ENCODE data around the gene ANO6.

The ANO6 gene

GRCh38 chr12:45416126-45416525 is 200.2 kb downstream of the ANO6 start:
- no peak for DNase-seq

GRCh38 chr12:45418520-45418919 is 202.6 kb downstream of the ANO6 start:
- DNase-seq: no peak

- DNase-seq: no peak
Measured at GRCh38 chr12:45419317-45419814, 203.5 kb downstream of the ANO6 start.

- no peak for DNase-seq
Measured at GRCh38 chr12:45421736-45422135, 205.8 kb downstream of the ANO6 start.

GRCh38 chr12:45423931-45424330 is 208.0 kb downstream of the ANO6 start:
- no peak for DNase-seq

GRCh38 chr12:45425426-45425825 is 209.5 kb downstream of the ANO6 start:
- DNase-seq: no peak

GRCh38 chr12:45426294-45426693 is 210.4 kb downstream of the ANO6 start:
- no peak for DNase-seq

GRCh38 chr12:45427042-45427441 is 211.1 kb downstream of the ANO6 start:
- DNase-seq: no peak

GRCh38 chr12:45429831-45430230 is 213.9 kb downstream of the ANO6 start:
- DNase-seq: no peak

- no peak for DNase-seq
Measured at GRCh38 chr12:45431126-45431525, 215.2 kb downstream of the ANO6 start.

GRCh38 chr12:45432710-45433109 is 216.8 kb downstream of the ANO6 start:
- DNase-seq: no peak

- DNase-seq: no peak
Measured at GRCh38 chr12:45433441-45433868, 217.6 kb downstream of the ANO6 start.

GRCh38 chr12:45434094-45434493 is 218.2 kb downstream of the ANO6 start:
- DNase-seq: no peak

GRCh38 chr12:45435945-45436710 is 220.2 kb downstream of the ANO6 start:
- DNase-seq: no peak

GRCh38 chr12:45439039-45439438 is 223.1 kb downstream of the ANO6 start:
- no peak for DNase-seq

- DNase-seq: no peak
Measured at GRCh38 chr12:45446013-45446412, 230.1 kb downstream of the ANO6 start.

- no peak for DNase-seq
Measured at GRCh38 chr12:45458238-45458637, 242.3 kb downstream of the ANO6 start.

GRCh38 chr12:45458854-45459807 is 243.2 kb downstream of the ANO6 start:
- no peak for DNase-seq

- no peak for DNase-seq
Measured at GRCh38 chr12:45462506-45462905, 246.6 kb downstream of the ANO6 start.

- no peak for DNase-seq
Measured at GRCh38 chr12:45464699-45465098, 248.8 kb downstream of the ANO6 start.

GRCh38 chr12:45468751-45469615 is 253.1 kb downstream of the ANO6 start:
- DNase-seq: no peak

- DNase-seq: no peak
Measured at GRCh38 chr12:45469902-45470301, 254.0 kb downstream of the ANO6 start.

- no peak for DNase-seq
Measured at GRCh38 chr12:45473636-45474035, 257.7 kb downstream of the ANO6 start.

Data from activated T-cell treated with anti-CD3 and anti-CD28 coated beads, Interleukin-2, amount 50 U/mL, for 48 hours (primary cell).